HS-27A (cell line): Measurements from ENCODE around the gene DCDC2.
A peak's percentile ranks its signal among the peaks of the same experiment; 100 is the strongest.
"Not testable (repeated sequence)": the region's sequence is repeated elsewhere in the genome, so short reads cannot be mapped to it uniquely, and the experiment has no call there.

Experiments
- DNase-seq: peaks from one replicate; pipeline ENCODE4 v3.0.0-alpha.2; 2012; ENCODE audit warnings: low read depth, missing footprints

The DCDC2 gene

DNA sequence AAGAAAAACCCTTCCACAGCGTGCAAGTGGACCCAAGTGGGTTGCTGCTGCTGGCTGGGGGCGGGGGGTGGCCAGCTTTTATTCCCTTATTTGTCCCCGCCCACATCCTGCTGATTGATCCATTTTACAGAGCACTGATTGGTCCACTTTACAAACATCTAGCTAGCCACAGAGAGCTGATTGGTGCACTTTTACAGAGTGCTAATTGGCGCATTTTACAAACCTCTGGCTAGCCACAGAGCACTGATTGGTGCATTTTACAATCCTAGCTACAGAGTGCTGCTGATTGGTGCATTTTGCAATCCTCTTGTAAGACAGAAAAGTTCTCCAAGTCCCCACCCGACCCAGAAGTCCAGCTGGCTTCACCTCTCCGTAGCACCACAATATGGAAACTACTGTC is 99.6 kb downstream of the DCDC2 start:
- not testable (repeated sequence) for DNase-seq

DNA sequence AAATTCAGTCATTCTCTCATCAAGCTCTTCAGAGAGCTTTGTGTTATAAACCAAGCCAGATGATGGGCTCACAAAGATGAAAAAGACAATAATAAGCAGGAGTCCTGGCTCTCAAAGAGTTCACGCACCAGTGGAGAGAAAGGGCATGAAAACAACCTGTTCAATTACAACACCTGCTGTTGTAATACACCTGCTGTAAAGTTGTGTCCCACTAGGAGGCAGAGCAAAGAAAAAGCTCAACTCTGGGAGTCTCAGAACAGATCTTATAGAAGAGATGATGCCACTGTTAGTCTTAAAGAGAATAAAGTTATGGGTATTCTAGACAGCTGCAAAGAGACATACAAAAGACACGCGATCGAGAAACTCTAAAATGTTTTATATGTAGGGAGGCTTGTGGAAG is 100.6 kb downstream of the DCDC2 start:
- no peak for DNase-seq

DNA sequence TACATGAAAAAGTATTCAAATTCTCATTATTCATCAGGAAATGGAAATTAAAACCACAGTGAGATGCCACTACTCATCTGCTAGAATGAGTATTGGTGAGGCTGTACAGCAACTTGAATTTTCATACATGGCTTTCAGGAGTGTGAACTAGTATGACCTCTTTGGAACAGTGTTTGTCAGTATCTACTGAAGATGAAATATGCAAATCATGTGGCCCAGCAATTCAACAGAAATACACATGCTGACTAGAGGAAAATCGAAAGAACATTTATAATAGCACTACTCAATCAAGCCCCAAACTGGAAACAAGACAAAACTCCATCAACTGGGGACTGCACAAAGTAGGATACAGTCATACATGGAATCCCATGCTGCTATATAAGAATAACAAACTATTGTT is 102.2 kb downstream of the DCDC2 start:
- DNase-seq: no peak

- DNase-seq: no peak
Observed at GRCh38 chr6:24253360-24253759, 104.5 kb downstream of the DCDC2 start.

DNA sequence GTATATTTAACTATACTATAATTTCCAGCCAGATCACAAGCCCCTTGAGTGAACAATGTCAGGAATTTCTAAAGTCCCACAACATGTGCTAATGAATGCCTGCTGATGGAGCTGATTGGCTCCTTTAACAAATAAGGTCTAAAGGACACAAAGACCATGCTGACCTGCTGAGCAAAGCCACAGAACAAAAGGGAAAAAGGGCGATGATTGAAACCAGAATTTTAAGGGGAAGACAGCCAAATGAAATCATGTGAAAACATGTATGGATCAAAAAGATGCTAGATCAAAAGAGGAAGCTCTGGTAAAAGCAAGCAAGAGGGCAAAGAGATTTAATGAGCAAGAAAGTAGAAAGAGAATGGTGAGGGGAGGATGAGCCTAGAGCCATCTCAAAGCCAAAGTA is 105.6 kb downstream of the DCDC2 start:
- no peak for DNase-seq

- no peak for DNase-seq
Observed at GRCh38 chr6:24251339-24251738, 106.5 kb downstream of the DCDC2 start.

DNA sequence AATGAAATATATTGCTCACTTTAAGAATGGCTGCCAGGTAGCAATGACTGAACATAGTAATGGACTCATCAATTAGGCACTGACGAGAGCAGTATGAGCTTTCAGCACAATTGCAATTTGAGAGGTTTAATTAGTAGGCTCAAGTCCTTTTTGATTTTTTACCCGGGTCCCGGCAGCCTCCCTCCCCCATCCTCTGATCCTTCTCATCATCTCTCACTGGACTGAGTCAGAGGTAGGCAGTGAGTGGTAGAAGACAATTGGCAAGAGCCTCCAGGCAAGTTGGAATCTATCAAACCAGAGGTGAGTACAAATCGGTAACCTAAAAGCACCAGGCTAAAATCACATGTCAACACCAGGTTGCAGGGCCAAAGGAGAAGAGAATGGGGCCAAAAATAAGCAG is 107.9 kb downstream of the DCDC2 start:
- DNase-seq: no peak

DNA sequence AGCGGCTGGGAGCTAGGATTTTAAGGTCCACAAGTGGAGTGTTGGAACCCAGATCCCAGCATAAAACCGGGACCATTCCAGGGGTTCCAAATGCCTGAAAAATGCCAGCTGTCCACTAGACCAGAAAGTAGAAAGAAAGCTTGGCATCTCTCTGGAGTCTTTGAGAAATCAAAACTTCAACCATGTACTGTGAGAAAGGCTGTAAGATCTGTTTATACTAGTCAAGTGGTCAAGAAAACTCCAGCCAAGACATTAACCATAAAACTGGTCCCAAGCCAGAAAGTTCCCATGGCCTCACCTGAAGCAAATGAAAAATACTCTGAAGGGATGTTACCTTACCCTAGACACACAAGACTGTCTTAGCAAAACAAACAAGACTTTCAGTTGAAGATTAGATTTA is 112.6 kb downstream of the DCDC2 start:
- DNase-seq: no peak

DNA sequence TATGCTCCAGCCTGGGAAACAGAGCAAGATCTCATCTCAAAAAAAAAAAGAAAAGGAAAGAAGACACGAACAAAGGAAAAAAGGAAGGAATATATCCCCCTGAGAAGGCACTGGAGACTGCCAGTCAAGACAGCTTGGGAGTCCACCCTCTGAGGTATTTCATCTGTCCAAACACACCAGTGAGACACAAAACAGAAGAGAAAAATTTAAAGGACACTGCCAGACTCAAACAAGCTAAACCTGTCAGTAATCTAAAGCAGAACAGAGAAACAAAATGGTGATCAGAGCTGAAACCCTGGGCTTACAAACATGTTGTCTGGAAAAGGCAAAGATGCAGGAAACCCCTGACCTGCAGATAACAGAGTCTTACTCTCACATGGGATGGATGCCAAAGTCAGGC is 114.9 kb downstream of the DCDC2 start:
- DNase-seq: no peak

DNA sequence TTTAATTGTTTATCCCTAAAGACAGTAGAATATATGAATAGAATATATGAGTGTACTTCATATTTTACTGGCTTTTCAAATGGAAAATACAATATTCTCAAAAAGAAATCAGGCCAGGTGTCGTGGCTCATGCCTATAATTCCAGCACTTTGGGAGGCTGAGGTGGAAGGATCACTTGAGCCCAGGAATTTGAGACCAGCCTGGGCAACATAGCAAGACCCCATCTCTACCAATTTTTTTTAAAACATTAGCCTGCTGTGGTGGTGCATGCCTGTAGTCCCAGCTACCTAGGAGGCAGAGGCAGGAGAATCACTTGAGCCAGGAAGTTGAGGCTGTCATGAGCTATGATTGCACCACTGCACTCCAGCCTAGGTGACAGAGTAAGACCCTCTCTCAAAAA is 116.1 kb downstream of the DCDC2 start:
- not testable (repeated sequence) for DNase-seq

DNA sequence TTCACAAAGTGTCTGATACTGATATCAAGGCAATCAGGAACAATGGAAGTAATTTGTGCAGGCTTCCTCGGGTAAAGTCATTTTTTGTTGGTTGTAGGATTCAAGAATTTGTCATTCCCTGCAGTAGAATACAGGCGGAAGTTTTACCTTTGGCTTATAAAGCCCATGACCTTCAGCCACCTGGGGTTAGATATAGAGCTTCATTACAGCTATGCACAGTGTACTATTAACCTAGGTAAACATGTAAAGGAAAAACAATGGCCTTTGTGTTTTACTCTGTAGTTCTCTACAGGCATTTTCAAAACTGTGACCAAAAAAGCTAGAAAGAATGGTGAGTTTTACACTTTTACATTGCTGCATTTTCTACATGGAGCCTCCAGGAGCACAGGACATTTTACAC is 116.9 kb downstream of the DCDC2 start:
- DNase-seq: no peak

DNA sequence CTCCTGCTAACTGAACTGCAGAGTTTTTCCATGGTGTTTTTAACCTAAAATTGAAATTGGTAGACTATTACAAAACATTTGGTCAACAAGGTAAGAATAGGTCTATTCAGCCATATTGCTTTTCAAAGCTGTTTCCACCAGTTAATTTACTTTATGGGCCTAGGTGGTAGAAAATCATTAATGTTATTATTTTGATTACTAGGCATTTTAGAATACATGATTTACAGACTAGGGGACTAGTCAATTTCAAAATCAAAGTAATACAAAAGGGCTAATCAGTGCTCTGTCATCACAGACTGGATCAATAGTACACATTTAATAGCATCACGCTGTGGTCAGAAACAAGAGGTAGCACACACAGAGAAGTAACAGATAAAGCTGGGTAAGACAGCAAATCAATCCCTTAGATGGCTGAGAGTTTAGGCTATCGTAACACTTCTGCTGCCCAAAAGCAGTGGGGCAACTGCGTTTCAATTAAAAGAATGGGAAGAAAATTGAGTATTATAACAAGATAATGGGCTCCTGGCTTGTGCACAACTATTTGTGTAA is 117.4 kb downstream of the DCDC2 start:
- no peak for DNase-seq

- DNase-seq: no peak
Observed at GRCh38 chr6:24238700-24239099, 119.2 kb downstream of the DCDC2 start.

- not testable (repeated sequence) for DNase-seq
Observed at GRCh38 chr6:24236779-24237178, 121.1 kb downstream of the DCDC2 start.

GRCh38 chr6:24233813-24234442 is 123.9 kb downstream of the DCDC2 start:
- no peak for DNase-seq

- no peak for DNase-seq
Observed at GRCh38 chr6:24231438-24231977, 126.4 kb downstream of the DCDC2 start.

- no peak for DNase-seq
Observed at GRCh38 chr6:24229696-24230405, 128.0 kb downstream of the DCDC2 start.

GRCh38 chr6:24228681-24229255 is 129.1 kb downstream of the DCDC2 start:
- DNase-seq: peak; percentile 19

- DNase-seq: no peak
Observed at GRCh38 chr6:24228123-24228522, 129.7 kb downstream of the DCDC2 start.

DNA sequence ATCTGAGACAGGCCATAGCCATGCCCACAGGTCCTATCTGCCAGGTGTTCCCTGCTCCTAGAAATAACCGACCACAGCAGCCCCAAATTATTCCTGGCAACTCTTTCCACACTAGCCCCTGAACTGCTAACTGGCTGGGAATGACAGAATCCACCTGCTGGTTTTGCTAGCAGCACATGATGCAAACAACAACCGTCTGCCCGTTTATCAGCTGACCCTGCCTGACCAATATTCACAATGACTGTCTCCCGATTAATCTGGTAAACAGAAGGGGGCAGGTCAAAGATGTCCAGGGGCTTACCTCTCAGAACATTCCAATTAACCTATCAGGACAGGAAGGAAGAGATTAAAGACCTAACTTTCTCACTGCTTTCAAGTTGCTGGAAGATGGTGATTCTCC is 130.3 kb downstream of the DCDC2 start:
- DNase-seq: no peak

GRCh38 chr6:24226541-24226940 is 131.3 kb downstream of the DCDC2 start:
- no peak for DNase-seq

- DNase-seq: no peak
Observed at GRCh38 chr6:24225838-24226237, 132.0 kb downstream of the DCDC2 start.
